ENCODE data around the gene RASAL3. TPM values are rescaled to one million over a fixed set of nuclear protein-coding genes. Genes with fewer than 3 reads are reported as not detected.

Gene RASAL3
- total and polyA plus RNA-seq, 2 of the 8 experiments (the other 6 are each of a cell fraction or from before 2014, with no cell fraction given), result 0.19 to 0.63 TPM

- POLR2A ChIA-PET (ENCODE audit: partially characterized antibody), result interaction anchor here (0.6 to 1.2 kb wide), 2 partner anchors 12 to 16 kb away, joined by 3 to 4 read pairs; no protein-coding TSS in a partner anchor
- H4K20me1 ChIP-seq (replicated peaks in 1 of 2; ENCODE audit: control insufficient read depth in 1 of 2, insufficient read depth in 2 of 2, low read length in 2 of 2), result no peaks in the 10 kb centered on the region
- no peak overlapping the region for H3K4me3 ChIP-seq (ENCODE audit: extremely low read depth in 1 of 4, insufficient read depth in 2 of 4, low read depth in 3 of 4, low read length in 4 of 4)
- no peak overlapping the region for H3K4me2 ChIP-seq (ENCODE audit: insufficient read depth in 1 of 2, low read depth in 2 of 2, low read length in 2 of 2)
- H3K4me1 ChIP-seq (replicated peaks in 1 of 4; ENCODE audit: control insufficient read depth in 3 of 4, insufficient read depth in 4 of 4, low read length in 3 of 4), result peaks cover 0 to 5% (median 2%) of the 10 kb centered on the region in 4 experiments; a peak in 6 of 7 replicates
- no peak overlapping the region for H4K8ac ChIP-seq (ENCODE audit: extremely low read depth, insufficient read depth, low read length)
- H3K27ac ChIP-seq (ENCODE audit: low read depth, low read length), result no peak overlapping the region
- no peak overlapping the region for H2BK12ac ChIP-seq (ENCODE audit: low read depth, low read length)
- no peaks in the 10 kb centered on the region for H3K9me3 ChIP-seq (ENCODE audit: insufficient read depth in 2 of 2, low read depth in 1 of 2, low read length in 1 of 2)
- no peak overlapping the region for H3K9ac ChIP-seq (replicated peaks in 1 of 4; ENCODE audit: extremely low read depth in 1 of 4, low read depth in 3 of 4, low read length in 3 of 4)
- peaks cover 9% of the 10 kb centered on the region; the same call in 1 of the 2 replicates for H3K23me2 ChIP-seq (ENCODE audit: low read depth, low read length)
- no peak for FAIRE-seq
- H2AFZ ChIP-seq (ENCODE audit: low read length), result no peak overlapping the region
- H2BK5ac ChIP-seq (ENCODE audit: low read depth, low read length), result no peak overlapping the region
- no peaks in the 10 kb centered on the region for H3K79me1 ChIP-seq (ENCODE audit: low read depth, low read length)
- no peak overlapping the region for H3K23ac ChIP-seq (ENCODE audit: insufficient read length)
- no peak overlapping the region for H4K91ac ChIP-seq (replicated peaks; ENCODE audit: insufficient read length, low read length)
- H3K18ac ChIP-seq (ENCODE audit: extremely low read depth, low read length), result no peak overlapping the region
- no peaks in the 10 kb centered on the region for H3K36me3 ChIP-seq (ENCODE audit: control insufficient read depth in 2 of 4, insufficient read depth in 4 of 4, low read length in 3 of 4)
- WGBS, 2 experiments (ENCODE audit: extremely low coverage in 1 of 2, insufficient coverage in 1 of 2, insufficient read length in 1 of 2, insufficient replicate concordance in 2 of 2, low coverage in 1 of 2, low lambda C conversion rate in 2 of 2, missing lambda C conversion rate in 1 of 2), result 90% methylated on average over 15 of the region's 15 CpGs; no CpG with 5 or more reads in 1 of the 2 experiments
- no peak overlapping the region for H2BK120ac ChIP-seq (replicated peaks; ENCODE audit: low read depth, low read length)
- no peak overlapping the region for H3K14ac ChIP-seq (ENCODE audit: insufficient read length)
- no peak for DNase-seq (ENCODE audit: low read depth in 1 of 2, low spot score in 2 of 2)
- CTCF ChIA-PET (ENCODE audit: partially characterized antibody), result no interaction called here
- H3K79me2 ChIP-seq (ENCODE audit: control insufficient read depth in 1 of 2, insufficient read depth in 2 of 2, low read length in 2 of 2), result no peaks in the 10 kb centered on the region
- peaks cover 0 to 2% (median 0%) of the 10 kb centered on the region in 4 experiments; a peak in 1 of 7 replicates for H3K27me3 ChIP-seq (replicated peaks in 1 of 4; ENCODE audit: control insufficient read depth in 3 of 4, extremely low read depth in 1 of 4, insufficient read depth in 3 of 4, low read length in 3 of 4)
- H4K5ac ChIP-seq (ENCODE audit: insufficient read length, low read depth, low read length), result no peak overlapping the region
- no peak overlapping the region for H2BK15ac ChIP-seq (ENCODE audit: low read length)
- no peak overlapping the region for H3K4ac ChIP-seq (replicated peaks; ENCODE audit: insufficient read length, low read depth, low read length)
- H3K56ac ChIP-seq (replicated peaks; ENCODE audit: insufficient read length, low read depth, low read length), result no peak overlapping the region
- H2BK20ac ChIP-seq (ENCODE audit: low read length), result no peak overlapping the region
- H2AK5ac ChIP-seq (ENCODE audit: low read depth, low read length), result no peak overlapping the region
- TF ChIP-seq TCF12 (IDR thresholded peaks at IDR 0.05; ENCODE audit: low read depth, low read length), result no peak
- TF ChIP-seq RXRA (IDR thresholded peaks at IDR 0.05; ENCODE audit: insufficient read depth, low read depth, low read length), result no peak
- TF ChIP-seq SRF (IDR thresholded peaks at IDR 0.05; ENCODE audit: low read depth, low read length), result no peak
- no peak for TF ChIP-seq GTF2F1 (IDR thresholded peaks at IDR 0.05; ENCODE audit: borderline replicate concordance, low read depth, low read length)
- TF ChIP-seq KDM1A (IDR thresholded peaks at IDR 0.05; ENCODE audit: borderline replicate concordance, low read length), result no peak
- no peak for TF ChIP-seq ATF3 (IDR thresholded peaks at IDR 0.05; ENCODE audit: insufficient read depth, low read depth, low read length)
- no peak for TF ChIP-seq E2F6 (IDR thresholded peaks at IDR 0.05)
- no peak for TF ChIP-seq HDAC6 (IDR thresholded peaks at IDR 0.05; ENCODE audit: low read depth, low read length)
- TF ChIP-seq FOSL1 (IDR thresholded peaks at IDR 0.05; ENCODE audit: insufficient read depth, low read depth, low read length), result no peak
- TF ChIP-seq, protein P1, sequence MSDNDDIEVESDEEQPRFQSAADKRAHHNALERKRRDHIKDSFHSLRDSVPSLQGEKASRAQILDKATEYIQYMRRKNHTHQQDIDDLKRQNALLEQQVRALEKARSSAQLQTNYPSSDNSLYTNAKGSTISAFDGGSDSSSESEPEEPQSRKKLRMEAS (IDR thresholded peaks at IDR 0.05), result no peak
- no peak for TF ChIP-seq BRCA1 (IDR thresholded peaks at IDR 0.05; ENCODE audit: low read depth, low read length)
- no peak for TF ChIP-seq CEBPB (IDR thresholded peaks at IDR 0.05; ENCODE audit: low read depth, low read length)
These were observed 19.7 kb downstream of the RASAL3 start for GRCh38 chr19:15444505-15445226.

Data from H1 (cell line).